Measurements from ENCODE around the gene MEGF11.

Gene MEGF11

DNA sequence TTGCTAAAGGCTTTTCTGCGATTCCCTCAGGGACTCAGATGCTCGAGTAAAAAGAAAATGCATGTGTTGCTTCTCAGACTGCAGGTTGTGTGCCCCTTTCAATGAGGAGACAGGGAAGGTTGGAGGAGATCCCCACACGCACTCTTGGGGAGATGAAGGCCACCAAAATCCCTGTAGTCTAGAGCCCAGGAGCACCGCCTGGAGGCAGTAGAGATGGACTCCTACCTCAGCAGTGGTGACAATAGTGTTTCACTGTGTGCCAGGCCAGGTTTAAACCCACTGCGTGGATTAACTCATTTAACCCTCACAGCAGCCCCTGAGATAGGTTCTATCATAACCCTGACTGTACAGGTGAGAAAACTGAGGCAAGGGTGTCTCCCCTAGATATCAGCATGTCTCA, 15.2 kb downstream of the MEGF11 start:
- DNase-seq = no peak

DNA sequence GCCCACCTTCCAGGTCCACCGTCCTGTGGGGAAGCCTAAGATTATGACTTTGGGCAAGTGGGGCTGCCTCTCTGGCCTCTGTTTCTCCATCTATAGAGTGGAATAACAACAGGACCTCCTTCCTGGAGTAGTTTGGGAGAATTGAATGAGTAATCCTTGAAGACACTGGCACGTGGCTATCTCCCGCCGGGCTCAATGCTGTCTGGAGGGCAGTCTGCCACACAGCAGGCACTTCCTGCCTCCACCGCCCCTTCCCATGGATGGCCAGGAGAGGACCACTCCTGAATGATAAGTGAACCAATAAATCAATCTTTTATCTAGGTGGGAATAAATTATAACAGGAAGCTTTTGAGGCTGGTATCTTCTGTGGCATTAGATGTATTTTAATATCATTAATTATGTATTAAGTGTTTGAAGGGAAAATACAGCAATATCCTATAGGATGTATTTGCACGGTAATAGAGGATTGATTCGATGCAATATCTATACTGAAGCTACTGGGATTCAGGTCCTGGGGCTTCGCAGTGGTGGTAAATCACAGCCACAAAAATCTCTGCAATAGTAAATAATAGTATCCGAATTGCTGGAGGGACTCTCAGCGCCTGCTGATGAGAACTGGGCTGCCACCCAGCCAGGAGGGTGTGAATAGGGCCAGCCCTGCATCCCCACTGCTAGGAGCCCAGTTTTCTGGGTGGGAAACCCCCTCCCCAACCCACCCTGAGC, 15.9 kb downstream of the MEGF11 start:
- DNase-seq = no peak

- no peak for DNase-seq
These were observed 16.7 kb downstream of the MEGF11 start for GRCh38 chr15:66236806-66237375.

DNA sequence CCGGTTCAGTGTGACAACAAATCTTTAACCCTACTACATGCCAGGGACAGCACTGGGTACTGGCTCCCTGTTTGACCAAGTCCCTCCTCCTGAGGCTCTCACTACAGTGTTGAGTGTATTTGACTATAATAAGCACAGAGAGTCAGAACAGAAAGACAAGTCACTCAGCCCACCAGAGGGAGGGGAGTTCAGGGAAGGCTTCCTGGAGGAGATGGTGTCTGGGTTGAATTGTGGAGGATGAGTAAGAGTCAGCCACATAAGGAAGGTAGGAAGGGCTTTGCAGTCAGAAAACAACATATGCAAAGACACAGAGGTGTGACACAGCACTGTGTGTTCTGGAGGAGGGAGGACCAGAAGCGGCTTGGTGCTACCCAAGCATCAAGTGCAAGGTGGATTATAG, 17.7 kb downstream of the MEGF11 start:
- no peak for DNase-seq

DNA sequence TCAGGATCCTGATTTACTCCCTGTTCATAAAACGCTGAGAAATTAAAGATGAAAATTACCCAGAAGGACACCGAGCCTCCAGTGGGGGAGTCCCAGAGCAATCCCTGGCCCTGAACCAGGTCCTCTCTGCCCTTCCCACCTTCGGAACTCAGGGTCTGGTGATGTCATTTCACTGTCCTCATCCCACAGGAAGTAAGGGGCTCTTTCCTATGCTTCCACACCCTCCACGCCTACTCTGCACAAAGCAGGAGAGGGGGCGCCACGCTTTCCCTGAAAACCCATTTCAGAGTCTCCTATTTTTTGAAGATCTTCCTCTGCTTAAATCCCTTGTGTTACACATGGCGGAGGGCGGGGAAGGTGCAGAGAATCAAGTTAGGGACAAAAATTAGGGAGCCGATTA, 18.8 kb downstream of the MEGF11 start:
- no peak for DNase-seq

- no peak for DNase-seq
These were observed 19.8 kb downstream of the MEGF11 start for GRCh38 chr15:66233487-66234415.

- DNase-seq = no peak
These were observed 21.3 kb downstream of the MEGF11 start for GRCh38 chr15:66232267-66232625.

DNA sequence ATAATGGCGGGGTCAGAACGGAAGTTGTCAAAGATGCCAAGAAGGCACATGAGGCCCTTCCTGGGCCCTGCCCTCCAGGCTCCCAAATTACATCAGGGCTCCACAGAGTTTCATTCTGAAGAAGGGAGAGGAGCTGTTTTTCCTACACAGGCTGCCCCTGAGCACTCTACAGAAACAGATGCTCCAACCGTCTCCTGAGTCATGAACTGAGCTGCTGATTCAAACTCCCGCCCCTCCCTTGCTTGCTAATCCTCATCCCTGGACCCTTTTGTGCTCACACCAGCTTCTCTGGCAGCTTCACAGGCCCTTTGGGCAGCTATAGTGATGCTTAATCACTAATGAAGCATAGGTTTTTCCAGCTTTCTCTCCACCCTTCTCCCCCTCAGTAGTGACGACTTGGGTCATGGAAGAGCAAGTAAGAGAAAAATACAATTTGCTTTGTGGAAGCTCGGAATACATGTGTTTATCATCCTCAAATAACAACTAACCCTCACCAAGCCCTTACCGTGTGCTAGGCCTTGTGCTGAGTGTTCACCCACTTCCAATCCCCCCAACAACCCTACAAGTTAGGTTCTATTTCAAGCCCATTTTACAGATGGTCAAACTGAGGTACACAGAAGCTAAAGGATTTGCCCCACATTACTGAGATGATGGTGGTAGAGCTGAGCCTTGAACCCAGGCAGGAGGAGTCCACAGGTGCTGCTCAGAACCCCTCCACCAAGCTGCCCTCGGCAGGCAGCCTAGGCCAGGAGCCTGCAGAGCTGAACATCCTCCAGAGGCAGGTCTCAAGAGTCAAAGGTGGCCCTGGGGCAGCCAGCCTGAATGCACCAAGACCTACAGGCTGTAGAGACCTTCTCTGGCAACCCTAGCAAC, 21.9 kb downstream of the MEGF11 start:
- DNase-seq = no peak

- no peak for DNase-seq
These were observed 23.6 kb downstream of the MEGF11 start for GRCh38 chr15:66229790-66230465.

GRCh38 chr15:66228807-66229735, 24.5 kb downstream of the MEGF11 start:
- DNase-seq = no peak

DNA sequence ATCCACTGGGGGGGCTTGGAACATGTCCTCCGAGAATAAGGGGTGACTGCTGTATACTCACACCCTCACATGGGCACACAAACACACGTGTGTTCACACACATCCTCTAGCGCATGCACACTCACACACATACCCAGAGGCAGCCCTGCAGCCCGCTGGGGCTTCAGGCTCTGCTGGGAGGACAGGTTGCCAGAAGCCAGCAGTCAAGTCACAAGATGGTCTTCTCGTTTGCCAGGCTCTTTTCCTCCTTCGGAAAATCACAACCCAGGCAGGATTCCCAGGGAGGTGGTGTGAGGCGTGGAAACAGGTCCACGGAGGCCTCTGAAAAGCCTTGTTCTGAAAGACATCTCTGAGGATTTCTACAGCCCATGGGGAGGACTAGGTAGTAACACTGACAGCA, 26.8 kb downstream of the MEGF11 start:
- no peak for DNase-seq

DNA sequence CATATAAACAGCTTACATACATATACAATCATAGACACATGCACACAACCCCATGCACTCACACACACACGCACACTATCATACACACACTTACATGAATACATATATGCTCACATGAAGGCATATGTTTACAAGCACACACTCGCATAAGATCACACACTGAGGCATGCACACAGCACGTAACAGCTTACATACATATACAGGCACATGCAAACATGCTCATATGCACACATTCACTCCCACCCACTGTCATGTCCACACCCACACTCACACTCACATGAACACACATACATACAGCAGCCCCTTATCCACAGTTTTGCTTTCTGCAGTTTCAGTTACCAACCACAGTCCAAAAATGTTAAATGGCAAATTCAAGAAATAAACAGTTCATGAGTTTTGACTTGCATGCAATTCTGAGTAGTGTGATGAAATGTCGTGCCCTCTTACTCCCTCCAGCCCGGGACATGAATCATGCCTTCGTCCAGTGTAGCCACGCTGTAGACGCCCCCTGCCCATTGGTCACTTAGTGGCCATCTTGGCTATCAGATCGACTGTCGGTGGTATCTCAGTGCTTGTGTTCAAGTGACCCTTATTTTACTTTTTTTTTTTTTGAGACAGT, 27.8 kb downstream of the MEGF11 start:
- DNase-seq = no peak

GRCh38 chr15:66224946-66225345, 28.6 kb downstream of the MEGF11 start:
- DNase-seq = no peak

DNA sequence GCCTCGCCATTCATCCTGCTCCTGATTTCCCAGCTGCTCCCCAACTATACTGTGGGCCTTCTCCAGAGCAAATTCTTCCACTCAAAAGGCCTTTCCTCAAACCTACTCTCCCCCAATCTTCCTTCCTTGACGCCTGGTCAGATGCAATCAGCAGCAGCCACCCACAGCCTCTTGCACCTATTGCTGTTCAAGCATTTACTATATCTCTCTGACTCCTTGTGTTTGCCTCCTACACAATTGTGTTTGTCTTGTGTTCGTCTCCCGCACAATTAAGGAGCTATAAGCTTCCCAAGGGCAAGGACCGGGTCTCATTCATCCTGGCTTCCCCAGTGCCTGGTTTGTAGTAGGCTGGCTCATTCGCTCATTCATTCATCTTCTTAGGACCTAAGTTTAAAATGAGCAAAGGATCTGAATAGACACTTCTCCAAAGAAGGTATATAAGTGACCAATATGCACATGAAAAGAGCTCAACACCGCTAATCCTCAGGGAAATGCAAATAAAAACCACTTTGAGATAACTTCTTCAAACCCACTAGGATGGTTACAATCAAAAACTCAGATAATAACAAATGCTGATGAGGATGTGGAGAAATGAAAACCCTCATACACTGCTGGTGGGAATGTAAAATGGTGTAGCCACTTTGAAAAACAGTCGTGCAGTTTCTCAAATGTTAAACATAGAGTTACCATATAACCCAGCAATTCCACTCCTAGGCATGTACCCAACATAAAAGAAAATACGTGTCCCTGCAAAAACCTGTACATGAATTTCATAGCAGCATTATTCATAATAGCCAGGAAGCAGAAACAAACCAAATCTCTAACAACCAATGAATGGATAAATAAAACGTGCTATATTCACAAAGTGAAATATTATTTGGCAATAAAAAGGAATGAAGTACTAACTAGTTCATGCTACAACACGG, 31.0 kb downstream of the MEGF11 start:
- no peak for DNase-seq

- DNase-seq = no peak
These were observed 32.4 kb downstream of the MEGF11 start for GRCh38 chr15:66221126-66221525.

GRCh38 chr15:66220601-66221000, 32.9 kb downstream of the MEGF11 start:
- no peak for DNase-seq

- DNase-seq = no peak
These were observed 34.2 kb downstream of the MEGF11 start for GRCh38 chr15:66219339-66219738.

- no peak for DNase-seq
These were observed 36.7 kb downstream of the MEGF11 start for GRCh38 chr15:66216806-66217205.

GRCh38 chr15:66215811-66216210, 37.7 kb downstream of the MEGF11 start:
- no peak for DNase-seq

DNA sequence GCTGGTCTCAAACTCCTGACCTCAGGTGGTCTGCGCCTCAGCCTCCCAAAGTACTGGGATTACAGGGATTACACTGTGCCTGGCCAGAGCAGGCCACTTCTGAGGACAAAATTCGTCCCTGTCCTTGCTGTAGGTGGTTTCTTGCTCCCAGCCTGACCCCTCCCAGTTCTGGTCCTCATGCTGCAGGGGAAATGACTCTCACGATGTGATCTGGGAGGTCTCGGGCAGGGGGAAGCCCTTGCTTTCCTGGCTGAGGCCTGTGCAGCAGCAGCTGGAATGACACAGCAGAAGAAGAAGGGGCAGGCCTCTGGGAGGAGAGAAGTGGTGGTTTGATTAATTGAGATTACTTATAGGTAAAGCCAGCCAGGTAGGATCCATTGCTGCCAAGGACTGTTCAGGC, 39.3 kb downstream of the MEGF11 start:
- no peak for DNase-seq
